ENCODE data around the gene MYH11. TPM values are rescaled to one million over a fixed set of nuclear protein-coding genes. Genes with fewer than 3 reads are reported as not detected.
"Not testable (repeated sequence)": the region's sequence is repeated elsewhere in the genome, so short reads cannot be mapped to it uniquely, and the experiment has no call there.

MYH11 gene
- total and polyA plus RNA-seq, 2 donors: 1.1 to 26.6 TPM

- no peak overlapping the region for H3K27ac ChIP-seq (ENCODE audit: low read depth in 1 of 2, low read length in 1 of 2)
- H3K36me3 ChIP-seq (ENCODE audit: control insufficient read depth in 2 of 2, insufficient read depth in 2 of 2, low read length in 1 of 2): peaks cover 51 to 52% of the 10 kb centered on the region in 2 donors
- no peak for DNase-seq (ENCODE audit: low read depth in 6 of 9, low spot score in 9 of 9)
- 92% methylated on average over 18 of the region's 18 CpGs for WGBS
- H3K27me3 ChIP-seq (ENCODE audit: control insufficient read depth in 2 of 2, insufficient read depth in 1 of 2, low read length in 1 of 2): no peaks in the 10 kb centered on the region
- peaks cover 0 to 1% of the 10 kb centered on the region in 2 donors for H3K4me1 ChIP-seq (ENCODE audit: control insufficient read depth in 2 of 2, insufficient read depth in 2 of 2, low read length in 2 of 2)
- H3K9me3 ChIP-seq (ENCODE audit: control insufficient read depth in 2 of 2, insufficient read depth in 1 of 2, low read length in 1 of 2): no peaks in the 10 kb centered on the region
- no peak overlapping the region for H3K4me3 ChIP-seq (ENCODE audit: low read length in 2 of 2)
Measured at GRCh38 chr16:15667091-15667742, 189.6 kb downstream of the MYH11 start.

- H3K9me3 ChIP-seq (ENCODE audit: control insufficient read depth in 2 of 2, insufficient read depth in 1 of 2, low read length in 1 of 2): no peaks in the 10 kb centered on the region
- no peak overlapping the region for H3K4me3 ChIP-seq (ENCODE audit: low read length in 2 of 2)
- DNase-seq (ENCODE audit: low read depth in 6 of 9, low spot score in 9 of 9): no peak
- H3K4me1 ChIP-seq (ENCODE audit: control insufficient read depth in 2 of 2, insufficient read depth in 2 of 2, low read length in 2 of 2): no peaks in the 10 kb centered on the region
- H3K27ac ChIP-seq (ENCODE audit: low read depth in 1 of 2, low read length in 1 of 2): no peak overlapping the region
- no peaks in the 10 kb centered on the region for H3K27me3 ChIP-seq (ENCODE audit: control insufficient read depth in 2 of 2, insufficient read depth in 1 of 2, low read length in 1 of 2)
- H3K36me3 ChIP-seq (ENCODE audit: control insufficient read depth in 2 of 2, insufficient read depth in 2 of 2, low read length in 1 of 2): peaks cover 49 to 53% of the 10 kb centered on the region in 2 donors
Measured at GRCh38 chr16:15665107-15665506, 191.7 kb downstream of the MYH11 start.

- no peak for DNase-seq (ENCODE audit: low read depth in 6 of 9, low spot score in 9 of 9)
- H3K9me3 ChIP-seq (ENCODE audit: control insufficient read depth in 2 of 2, insufficient read depth in 1 of 2, low read length in 1 of 2): no peaks in the 10 kb centered on the region
- H3K4me3 ChIP-seq (ENCODE audit: low read length in 2 of 2): no peak overlapping the region
- peaks cover 16 to 24% of the 10 kb centered on the region in 2 donors for H3K36me3 ChIP-seq (ENCODE audit: control insufficient read depth in 2 of 2, insufficient read depth in 2 of 2, low read length in 1 of 2)
- H3K27ac ChIP-seq (ENCODE audit: low read depth in 1 of 2, low read length in 1 of 2): no peak overlapping the region
- no peaks in the 10 kb centered on the region for H3K4me1 ChIP-seq (ENCODE audit: control insufficient read depth in 2 of 2, insufficient read depth in 2 of 2, low read length in 2 of 2)
- no peaks in the 10 kb centered on the region for H3K27me3 ChIP-seq (ENCODE audit: control insufficient read depth in 2 of 2, insufficient read depth in 1 of 2, low read length in 1 of 2)
- 97% methylated on average over 5 of the region's 5 CpGs for WGBS
Measured at GRCh38 chr16:15660203-15660601, 196.6 kb downstream of the MYH11 start.

GRCh38 chr16:15658556-15658955, 198.3 kb downstream of the MYH11 start:
- H3K4me3 ChIP-seq (ENCODE audit: low read length in 2 of 2): no peak overlapping the region
- H3K4me1 ChIP-seq (ENCODE audit: control insufficient read depth in 2 of 2, insufficient read depth in 2 of 2, low read length in 2 of 2): no peaks in the 10 kb centered on the region

DNA sequence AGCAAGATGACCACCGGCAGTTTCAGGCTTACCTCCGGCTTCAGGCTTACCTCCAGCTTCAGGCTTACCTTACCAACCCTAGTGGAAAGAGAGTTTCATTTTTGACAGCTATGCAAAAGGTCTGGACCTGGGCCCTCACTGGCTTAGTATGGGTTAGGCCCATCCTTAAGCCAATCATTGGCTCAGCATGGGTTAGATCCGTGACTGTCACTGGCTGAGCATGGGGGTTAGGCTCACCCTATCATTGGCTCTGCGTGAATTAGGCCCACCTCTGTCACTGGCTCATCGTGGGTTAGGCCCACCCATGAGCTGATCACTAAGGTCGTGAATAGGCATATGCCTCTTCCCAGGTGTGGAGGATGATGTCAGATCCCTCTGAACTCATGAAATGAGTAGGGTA, 198.7 kb downstream of the MYH11 start:
- H3K36me3 ChIP-seq (ENCODE audit: control insufficient read depth in 2 of 2, insufficient read depth in 2 of 2, low read length in 1 of 2): peaks cover 11 to 23% of the 10 kb centered on the region in 2 donors

More at GRCh38 chr16:15658556-15658955, 198.3 kb downstream of the MYH11 start:
- 98% methylated on average over 5 of the region's 5 CpGs for WGBS
- Histone ChIP-seq H3K27ac (ENCODE audit: low read depth in 1 of 2, low read length in 1 of 2) (peak overlapping the region in 1 of 2 donors; percentile 21), H3K27me3 (ENCODE audit: control insufficient read depth in 2 of 2, insufficient read depth in 1 of 2, low read length in 1 of 2) (no peaks in the 10 kb centered on the region), H3K36me3 (ENCODE audit: control insufficient read depth in 2 of 2, insufficient read depth in 2 of 2, low read length in 1 of 2) (peaks cover 11 to 23% of the 10 kb centered on the region in 2 donors), H3K9me3 (ENCODE audit: control insufficient read depth in 2 of 2, insufficient read depth in 1 of 2, low read length in 1 of 2) (no peaks in the 10 kb centered on the region)
- no peak for DNase-seq (ENCODE audit: low read depth in 6 of 9, low spot score in 9 of 9)

GRCh38 chr16:15655561-15655960, 201.3 kb downstream of the MYH11 start:
- WGBS: 95% methylated on average over 3 of the region's 6 CpGs
- not testable (repeated sequence) for H3K9me3 ChIP-seq (ENCODE audit: control insufficient read depth in 2 of 2, insufficient read depth in 1 of 2, low read length in 1 of 2); DNase-seq (ENCODE audit: low read depth in 6 of 9, low spot score in 9 of 9); H3K27ac ChIP-seq (ENCODE audit: low read depth in 1 of 2, low read length in 1 of 2); H3K4me1 ChIP-seq (ENCODE audit: control insufficient read depth in 2 of 2, insufficient read depth in 2 of 2, low read length in 2 of 2); H3K27me3 ChIP-seq (ENCODE audit: control insufficient read depth in 2 of 2, insufficient read depth in 1 of 2, low read length in 1 of 2); H3K4me3 ChIP-seq (ENCODE audit: low read length in 2 of 2)
- H3K36me3 ChIP-seq (ENCODE audit: control insufficient read depth in 2 of 2, insufficient read depth in 2 of 2, low read length in 1 of 2): peaks cover 13 to 18% of the 10 kb centered on the region in 2 donors

More for the DNA sequence above, 198.7 kb downstream of the MYH11 start:
- Histone ChIP-seq H3K27ac (ENCODE audit: low read depth in 1 of 2, low read length in 1 of 2) (no peak overlapping the region), H3K27me3 (ENCODE audit: control insufficient read depth in 2 of 2, insufficient read depth in 1 of 2, low read length in 1 of 2) (no peaks in the 10 kb centered on the region), H3K9me3 (ENCODE audit: control insufficient read depth in 2 of 2, insufficient read depth in 1 of 2, low read length in 1 of 2) (no peaks in the 10 kb centered on the region), H3K4me1 (ENCODE audit: control insufficient read depth in 2 of 2, insufficient read depth in 2 of 2, low read length in 2 of 2) (no peaks in the 10 kb centered on the region), H3K4me3 (ENCODE audit: low read length in 2 of 2) (no peak overlapping the region)
- WGBS: 94% methylated on average over 6 of the region's 6 CpGs
- DNase-seq (ENCODE audit: low read depth in 6 of 9, low spot score in 9 of 9): no peak

DNA sequence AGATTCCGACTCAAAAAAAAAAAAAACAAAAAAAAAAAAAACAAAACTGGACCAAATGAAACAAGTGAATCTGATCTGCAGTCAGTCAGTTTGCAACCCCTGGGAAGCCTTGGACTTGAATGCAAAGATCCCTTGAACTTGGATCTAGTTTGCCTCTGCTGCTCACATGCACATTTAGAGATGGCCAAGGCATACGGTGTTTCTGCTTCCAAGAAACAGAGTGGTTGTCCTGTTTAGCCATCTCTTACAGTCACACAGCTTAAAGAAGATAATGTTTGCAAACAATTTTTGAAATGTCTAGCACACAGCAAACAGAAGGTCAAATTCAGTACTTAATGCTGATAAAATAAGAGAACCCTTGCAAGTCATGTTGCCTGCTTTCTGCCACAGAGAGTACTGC, 202.2 kb downstream of the MYH11 start:
- Histone ChIP-seq H3K27ac (ENCODE audit: low read depth in 1 of 2, low read length in 1 of 2) (no peak overlapping the region), H3K27me3 (ENCODE audit: control insufficient read depth in 2 of 2, insufficient read depth in 1 of 2, low read length in 1 of 2) (no peaks in the 10 kb centered on the region), H3K4me1 (ENCODE audit: control insufficient read depth in 2 of 2, insufficient read depth in 2 of 2, low read length in 2 of 2) (peaks cover 0 to 6% of the 10 kb centered on the region in 2 donors), H3K4me3 (ENCODE audit: low read length in 2 of 2) (no peak overlapping the region), H3K36me3 (ENCODE audit: control insufficient read depth in 2 of 2, insufficient read depth in 2 of 2, low read length in 1 of 2) (peaks cover 13 to 18% of the 10 kb centered on the region in 2 donors), H3K9me3 (ENCODE audit: control insufficient read depth in 2 of 2, insufficient read depth in 1 of 2, low read length in 1 of 2) (no peaks in the 10 kb centered on the region)
- DNase-seq (ENCODE audit: low read depth in 6 of 9, low spot score in 9 of 9): no peak
- WGBS: 96% methylated on average over 2 of the region's 2 CpGs

- H3K4me1 ChIP-seq (ENCODE audit: control insufficient read depth in 2 of 2, insufficient read depth in 2 of 2, low read length in 2 of 2): peaks cover 0 to 8% of the 10 kb centered on the region in 2 donors
Measured at GRCh38 chr16:15653227-15653626, 203.6 kb downstream of the MYH11 start.

More at GRCh38 chr16:15653227-15653626, 203.6 kb downstream of the MYH11 start:
- Histone ChIP-seq H3K27me3 (ENCODE audit: control insufficient read depth in 2 of 2, insufficient read depth in 1 of 2, low read length in 1 of 2) (no peaks in the 10 kb centered on the region), H3K36me3 (ENCODE audit: control insufficient read depth in 2 of 2, insufficient read depth in 2 of 2, low read length in 1 of 2) (peaks cover 12 to 18% of the 10 kb centered on the region in 2 donors), H3K9me3 (ENCODE audit: control insufficient read depth in 2 of 2, insufficient read depth in 1 of 2, low read length in 1 of 2) (no peaks in the 10 kb centered on the region), H3K27ac (ENCODE audit: low read depth in 1 of 2, low read length in 1 of 2) (peak overlapping the region; percentile 20 to 30), H3K4me3 (ENCODE audit: low read length in 2 of 2) (no peak overlapping the region)
- DNase-seq (ENCODE audit: low read depth in 6 of 9, low spot score in 9 of 9): no peak
- 82% methylated on average over 4 of the region's 4 CpGs for WGBS

Data from thymus (tissue), 11 donors.